ENCODE results near the gene PANK4.

The PANK4 gene

GRCh38 chr1:2476061-2476999 lies 50.1 kb downstream of the PANK4 start, which contains the start of gene PLCH2:
Gene PLCH2 (plus strand): TSS chr1:2476289. CDS start chr1:2476589, 300 bp downstream.
- DNase-seq, result no peak

- no peak for DNase-seq
These were observed 50.8 kb downstream of the PANK4 start for GRCh38 chr1:2475571-2475970.

- no peak for DNase-seq
These were observed 51.4 kb downstream of the PANK4 start for GRCh38 chr1:2474933-2475371.

GRCh38 chr1:2474104-2474844 lies 52.1 kb downstream of the PANK4 start:
- DNase-seq, result no peak

GRCh38 chr1:2473198-2473597 lies 53.2 kb downstream of the PANK4 start:
- DNase-seq, result no peak

- no peak for DNase-seq
These were observed 53.7 kb downstream of the PANK4 start for GRCh38 chr1:2472561-2473177.

GRCh38 chr1:2472109-2472508 lies 54.3 kb downstream of the PANK4 start:
- no peak for DNase-seq

- no peak for DNase-seq
These were observed 54.8 kb downstream of the PANK4 start for GRCh38 chr1:2471587-2472001.

GRCh38 chr1:2471159-2471471 lies 55.3 kb downstream of the PANK4 start:
- DNase-seq, result no peak

- no peak for DNase-seq
These were observed 55.9 kb downstream of the PANK4 start for GRCh38 chr1:2470290-2471158.

GRCh38 chr1:2469103-2469940 lies 57.1 kb downstream of the PANK4 start:
- no peak for DNase-seq

GRCh38 chr1:2468540-2468939 lies 57.9 kb downstream of the PANK4 start:
- DNase-seq, result no peak

- DNase-seq, result no peak
These were observed 58.3 kb downstream of the PANK4 start for GRCh38 chr1:2468041-2468472.

- DNase-seq, result no peak
These were observed 59.3 kb downstream of the PANK4 start for GRCh38 chr1:2466958-2467554.

GRCh38 chr1:2466270-2466665 lies 60.1 kb downstream of the PANK4 start:
- DNase-seq, result no peak

GRCh38 chr1:2465371-2466269 lies 60.8 kb downstream of the PANK4 start:
- DNase-seq, result no peak

GRCh38 chr1:2463396-2463795 lies 63.0 kb downstream of the PANK4 start:
- DNase-seq, result no peak

- no peak for DNase-seq
These were observed 63.6 kb downstream of the PANK4 start for GRCh38 chr1:2462819-2463218.

GRCh38 chr1:2460996-2461751 lies 65.2 kb downstream of the PANK4 start:
- no peak for DNase-seq

Data from right kidney (tissue), 1 donor.